Head of caudate nucleus (tissue), 42 donors: ENCODE results near the gene CHMP6.

ENCODE experiments used
- DNase-seq, 42 donors: peaks; one replicate each; pipeline versions ENCODE4 v3.0.0 to v3.0.0-alpha.2; 2020 to 2021; ENCODE audit warnings: mixed read lengths in 7 of 42
- intact Hi-C: fragments of 100-400 bp; cut with DNase I; formaldehyde crosslinking; loops from one replicate; pipeline ENCODE4 v1.15.0; 2022

Gene CHMP6

DNA sequence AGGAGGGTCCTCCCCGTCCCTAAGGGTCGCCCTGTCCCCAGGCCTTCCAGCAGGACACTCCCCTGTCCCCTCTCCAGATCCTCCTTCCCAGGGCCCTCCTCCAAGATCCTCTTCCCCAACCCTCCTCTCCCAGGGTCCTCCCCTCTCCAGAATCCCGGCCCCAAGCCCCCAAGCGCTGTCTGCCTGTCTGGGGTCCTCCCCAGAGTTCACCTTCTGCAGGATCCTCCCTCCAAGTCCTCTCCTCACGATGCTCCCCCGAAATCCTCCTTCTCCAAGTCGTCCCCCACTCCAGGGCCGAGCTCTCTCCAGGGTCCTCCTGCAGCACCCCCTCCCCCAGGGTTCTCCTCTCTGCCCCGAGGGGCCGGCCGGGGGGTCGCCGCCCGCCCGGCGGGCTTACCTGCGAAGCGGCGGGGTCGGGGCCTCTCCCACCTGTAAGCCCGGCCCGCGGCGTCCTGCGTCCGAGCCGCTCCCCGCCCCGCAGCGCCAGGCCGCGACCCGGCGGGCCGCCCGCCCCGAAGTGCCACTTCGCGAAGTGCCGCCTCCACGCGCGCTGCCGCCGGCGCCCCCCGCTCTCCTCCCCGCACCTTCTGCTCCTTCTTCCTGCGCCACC, 42.6 kb downstream of the CHMP6 start:
- DNase-seq: peak in 4 of 42 donors; percentile 11 to 40 (median 27)
- intact Hi-C loops: loop anchor here (10.0 kb wide), 1 partner anchor 191 kb away; the partner anchor contains the start of gene CEP131

GRCh38 chr17:81034779-81035520, 43.3 kb downstream of the CHMP6 start, which contains the start of gene BAIAP2:
BAIAP2 (plus strand) TSS chr17:81035151; CDS start chr17:81035255, 104 bp downstream.
- peak; percentile 89 to 99 (median 98) for DNase-seq
- intact Hi-C loops: loop anchor here (5.0 to 10.0 kb wide), 2 partner anchors 62 to 190 kb away; partner anchors contain the start of gene CEP131

GRCh38 chr17:81035521-81036196, 44.0 kb downstream of the CHMP6 start:
- intact Hi-C loops: loop anchor here (5.0 to 10.0 kb wide), 2 partner anchors 62 to 189 kb away; partner anchors contain the start of gene CEP131
- peak in 7 of 42 donors; percentile 41 to 79 (median 61) for DNase-seq

- intact Hi-C loops: loop anchor here (5.0 to 10.0 kb wide), 2 partner anchors 61 to 188 kb away; partner anchors contain the start of gene CEP131
These were observed 44.7 kb downstream of the CHMP6 start for GRCh38 chr17:81036197-81036941.

GRCh38 chr17:81037026-81037797, 45.6 kb downstream of the CHMP6 start:
- intact Hi-C loops: loop anchor here (5.0 to 10.0 kb wide), 2 partner anchors 60 to 188 kb away; partner anchors contain the start of gene CEP131
- peak in 12 of 42 donors; percentile 49 to 83 (median 68) for DNase-seq

More at GRCh38 chr17:81036197-81036941, 44.7 kb downstream of the CHMP6 start:
- peak in 3 of 42 donors; percentile 9 to 44 (median 18) for DNase-seq

- intact Hi-C loops: loop anchor here (5.0 to 10.0 kb wide), 2 partner anchors 59 to 187 kb away; partner anchors contain the start of gene CEP131
- peak in 8 of 42 donors; percentile 54 to 77 (median 66) for DNase-seq
These were observed 46.4 kb downstream of the CHMP6 start for GRCh38 chr17:81037798-81038733.

GRCh38 chr17:81039096-81039495, 47.5 kb downstream of the CHMP6 start:
- intact Hi-C loops: loop anchor here (5.0 to 10.0 kb wide), 2 partner anchors 58 to 186 kb away; partner anchors contain the start of gene CEP131
- DNase-seq: no peak

GRCh38 chr17:81039854-81040758, 48.5 kb downstream of the CHMP6 start:
- intact Hi-C loops: loop anchor here (5.0 to 10.0 kb wide), 2 partner anchors 57 to 185 kb away; partner anchors contain the start of gene CEP131
- DNase-seq: peak in 35 of 42 donors; percentile 46 to 91 (median 72)

DNA sequence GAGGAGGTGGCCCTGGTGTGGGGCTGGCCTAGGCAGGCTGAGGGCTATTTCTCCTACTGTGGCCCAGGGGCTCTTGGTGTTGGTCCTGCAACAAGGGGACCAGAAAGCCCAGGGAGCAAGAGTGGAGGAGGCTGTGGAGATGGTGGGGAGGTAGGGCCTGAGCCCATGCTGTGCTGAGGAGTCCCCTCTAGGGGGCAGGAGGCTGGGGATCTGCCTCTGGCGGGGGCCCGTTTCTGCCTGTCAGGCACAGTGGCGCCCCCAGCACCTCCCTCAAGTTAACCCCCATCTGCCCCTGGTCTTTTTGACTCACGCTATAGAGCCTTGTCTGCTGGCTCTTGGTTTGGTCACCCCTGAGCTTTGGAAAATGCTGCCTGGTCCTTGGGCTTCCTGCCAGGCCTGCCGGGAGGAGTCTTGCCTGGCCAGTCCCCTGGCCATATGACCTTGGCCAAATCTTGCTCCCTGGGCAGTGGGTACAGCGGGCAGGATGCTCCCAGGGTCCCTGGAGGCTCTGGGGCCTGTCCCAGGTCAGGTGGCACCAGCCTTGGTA, 49.2 kb downstream of the CHMP6 start:
- DNase-seq: no peak
- intact Hi-C loops: no loop called here

DNA sequence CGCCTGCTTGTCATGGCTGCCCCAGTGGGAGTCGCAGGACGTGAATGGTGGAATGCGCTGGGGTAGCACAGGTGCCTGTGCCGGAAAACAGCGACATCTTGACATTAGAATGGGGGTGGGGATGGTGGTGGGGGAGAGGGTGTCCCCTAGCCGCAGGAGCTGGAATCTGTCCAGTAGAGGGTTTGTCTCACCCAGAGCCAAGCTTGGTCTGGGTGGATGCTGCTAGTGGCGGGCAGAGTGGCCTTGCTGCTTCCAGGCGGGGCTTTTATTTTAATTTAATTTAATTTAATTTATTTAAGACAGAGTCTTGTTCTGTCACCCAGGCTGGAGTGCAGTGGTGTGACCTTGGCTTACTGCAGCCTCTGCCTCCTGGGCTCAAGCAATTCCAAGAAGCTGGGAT, 51.0 kb downstream of the CHMP6 start:
- intact Hi-C loops: no loop called here
- DNase-seq: no peak

- no peak for DNase-seq
- intact Hi-C loops: no loop called here
These were observed 51.7 kb downstream of the CHMP6 start for GRCh38 chr17:81043319-81043724.

- no peak for DNase-seq
- intact Hi-C loops: no loop called here
These were observed 52.2 kb downstream of the CHMP6 start for GRCh38 chr17:81043725-81044427.

DNA sequence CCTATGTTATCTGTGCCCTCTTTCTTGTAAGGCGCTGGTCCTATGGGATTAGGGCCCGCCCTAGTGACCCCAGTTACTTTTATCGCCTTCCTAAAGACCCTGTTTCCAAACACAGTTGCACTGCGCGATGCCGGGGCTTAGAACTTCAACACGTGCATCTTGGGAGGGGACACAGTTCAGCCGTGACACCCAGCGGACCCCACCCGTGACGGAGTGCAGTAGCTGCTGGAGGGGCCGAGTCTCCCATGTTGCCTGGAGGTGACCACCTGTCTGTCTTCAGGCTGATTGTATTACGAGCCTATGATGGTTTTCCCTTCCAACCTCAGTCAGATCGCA, 52.8 kb downstream of the CHMP6 start:
- no peak for DNase-seq
- intact Hi-C loops: no loop called here

GRCh38 chr17:81044764-81045589, 53.3 kb downstream of the CHMP6 start:
- DNase-seq: peak in 14 of 42 donors; percentile 53 to 75 (median 60)
- intact Hi-C loops: no loop called here
